LNCaP clone FGC (cell line): Measurements from ENCODE around the gene NAV1.

Source experiments
- DNase-seq: peaks from one replicate; pipeline ENCODE4 v3.0.0-alpha.2; 2011; ENCODE audit warnings: low read depth
- H3K4me3 ChIP-seq: 2 replicates; pipeline ENCODE4 v1.5.1; 2011; ENCODE audit warnings: mild to moderate bottlenecking, low read depth, low read length, control low read depth
- TF ChIP-seq, protein P1 (sequence below): IDR thresholded peaks from 2 replicates; pipeline ENCODE4 v1.5.1; 2012; ENCODE audit warnings: mild to moderate bottlenecking; ENCODE audit not compliant: control insufficient read depth, insufficient read depth; ENCODE audit errors: extremely low read depth

Gene NAV1

GRCh38 chr1:201561195-201561564 is 22.3 kb downstream of the NAV1 start:
- DNase-seq, result no peak
- no peak overlapping the region for H3K4me3 ChIP-seq
- TF ChIP-seq, protein P1, sequence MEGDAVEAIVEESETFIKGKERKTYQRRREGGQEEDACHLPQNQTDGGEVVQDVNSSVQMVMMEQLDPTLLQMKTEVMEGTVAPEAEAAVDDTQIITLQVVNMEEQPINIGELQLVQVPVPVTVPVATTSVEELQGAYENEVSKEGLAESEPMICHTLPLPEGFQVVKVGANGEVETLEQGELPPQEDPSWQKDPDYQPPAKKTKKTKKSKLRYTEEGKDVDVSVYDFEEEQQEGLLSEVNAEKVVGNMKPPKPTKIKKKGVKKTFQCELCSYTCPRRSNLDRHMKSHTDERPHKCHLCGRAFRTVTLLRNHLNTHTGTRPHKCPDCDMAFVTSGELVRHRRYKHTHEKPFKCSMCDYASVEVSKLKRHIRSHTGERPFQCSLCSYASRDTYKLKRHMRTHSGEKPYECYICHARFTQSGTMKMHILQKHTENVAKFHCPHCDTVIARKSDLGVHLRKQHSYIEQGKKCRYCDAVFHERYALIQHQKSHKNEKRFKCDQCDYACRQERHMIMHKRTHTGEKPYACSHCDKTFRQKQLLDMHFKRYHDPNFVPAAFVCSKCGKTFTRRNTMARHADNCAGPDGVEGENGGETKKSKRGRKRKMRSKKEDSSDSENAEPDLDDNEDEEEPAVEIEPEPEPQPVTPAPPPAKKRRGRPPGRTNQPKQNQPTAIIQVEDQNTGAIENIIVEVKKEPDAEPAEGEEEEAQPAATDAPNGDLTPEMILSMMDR, result no peak

DNA sequence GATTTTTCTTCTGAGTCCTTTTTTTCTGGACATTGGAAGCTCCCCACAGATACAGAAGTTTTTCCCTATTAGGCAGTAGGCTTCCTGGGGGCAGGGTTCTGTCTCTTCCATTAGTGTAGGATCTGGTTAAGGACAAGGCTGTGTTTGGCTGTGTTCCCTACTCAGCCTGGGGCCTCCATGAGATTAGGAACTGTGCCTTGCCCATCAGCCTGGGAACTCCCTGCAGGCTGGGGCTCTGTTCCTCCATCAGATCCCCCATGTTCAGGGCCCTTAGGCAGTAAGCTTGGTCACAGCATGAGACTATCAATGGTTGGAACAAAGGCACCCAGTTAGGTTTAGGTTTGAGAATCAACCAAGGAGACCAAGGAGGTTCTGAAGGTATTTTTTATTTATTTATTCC is 22.7 kb downstream of the NAV1 start:
- TF ChIP-seq, protein P1, result no peak
- DNase-seq, result no peak
- no peak overlapping the region for H3K4me3 ChIP-seq

GRCh38 chr1:201562257-201562656 is 23.3 kb downstream of the NAV1 start:
- TF ChIP-seq, protein P1, result no peak
- DNase-seq, result no peak
- no peak overlapping the region for H3K4me3 ChIP-seq

- TF ChIP-seq, protein P1, result no peak
- DNase-seq, result no peak
- no peak overlapping the region for H3K4me3 ChIP-seq
Observed at GRCh38 chr1:201562659-201563405, 23.9 kb downstream of the NAV1 start.

DNA sequence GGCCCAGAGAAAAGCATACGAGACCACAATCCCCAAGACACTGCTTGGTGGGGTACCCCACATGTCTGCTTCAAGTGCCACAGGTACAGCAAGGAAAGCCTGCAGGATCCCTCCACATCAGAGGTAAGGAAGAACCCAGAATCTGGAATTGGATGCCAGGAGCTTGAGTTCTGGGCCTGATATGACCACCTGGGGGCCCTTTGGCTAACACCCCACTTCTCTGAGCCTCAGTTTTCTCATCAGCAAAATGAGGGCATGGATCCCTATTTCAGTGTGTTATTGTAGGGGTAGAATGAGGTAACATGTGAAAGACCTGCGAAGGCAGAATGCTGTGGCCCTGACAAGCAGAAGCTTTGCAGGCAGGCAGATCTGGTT is 24.5 kb downstream of the NAV1 start:
- TF ChIP-seq, protein P1, result no peak
- no peak overlapping the region for H3K4me3 ChIP-seq
- DNase-seq, result no peak

DNA sequence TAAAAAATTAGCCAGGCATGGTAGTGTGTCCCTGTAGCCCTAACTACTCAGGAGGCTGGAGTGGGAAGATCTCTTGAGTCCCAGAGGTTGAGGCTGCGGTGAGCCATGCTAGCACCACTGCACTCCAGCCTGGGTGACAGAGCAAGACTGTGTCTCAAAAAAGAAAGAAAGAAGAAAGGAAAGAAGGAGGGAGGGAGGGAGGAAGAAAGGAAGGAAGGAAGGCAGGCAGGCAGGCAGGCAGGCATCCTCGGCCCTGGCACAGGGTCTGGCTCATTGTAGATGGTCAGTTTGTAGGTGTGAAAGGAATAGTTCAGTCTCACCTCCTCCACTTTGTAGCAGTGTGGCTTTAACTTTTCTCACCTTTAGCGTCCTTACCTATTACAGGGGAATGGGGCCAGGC is 25.0 kb downstream of the NAV1 start:
- DNase-seq, result no peak
- TF ChIP-seq, protein P1, result no peak
- no peak overlapping the region for H3K4me3 ChIP-seq
